K562 (cell line): ENCODE data around the gene PDZD2.

ENCODE experiments used
- E2F5 ChIP-seq: sonication (generic); formaldehyde crosslinking; IDR thresholded peaks from 2 replicates; pipeline ENCODE4 v1.8.0; 2022; ENCODE audit warnings: mild to moderate bottlenecking, missing genetic modification reagents
- EZH2 ChIP-seq: IDR thresholded peaks from 2 replicates; pipeline ENCODE4 v1.6.1; 2012; ENCODE audit warnings: low read depth, mild to moderate bottlenecking, inconsistent platforms, low read length, borderline replicate concordance
- FOXK2 ChIP-seq, 2 experiments: fragments of 450-650 bp; IDR thresholded peaks in 1 of 2; conservative IDR thresholded peaks in 1 of 2; 2 replicates each; pipeline ENCODE4 v1.6.1; 2016; ENCODE audit warnings: low read depth in 2 of 2, mild to moderate bottlenecking in 1 of 2
- MECOM ChIP-seq: fragments of 250-450 bp; sonication (Bioruptor Pico); IDR thresholded peaks from 2 replicates; pipeline ENCODE4 v1.8.0; 2022; ENCODE audit warnings: inconsistent platforms
- POLR2A ChIP-seq: fragments of 450-650 bp; conservative IDR thresholded peaks from 2 replicates; pipeline ENCODE4 v1.6.1; 2016
- SMC3 ChIP-seq: conservative IDR thresholded peaks from 2 replicates; pipeline ENCODE4 v1.6.1; 2011; ENCODE audit warnings: low read depth, low read length, improper control_type of control experiment; ENCODE audit not compliant: insufficient read depth
- YY1 ChIP-seq, 3 experiments: IDR thresholded peaks; 2 replicates each; pipeline ENCODE4 v1.6.1; 2011; ENCODE audit warnings: low read length in 2 of 3, mild to moderate bottlenecking in 2 of 3, moderate library complexity in 2 of 3, borderline replicate concordance in 1 of 3, control low read depth in 1 of 3, low read depth in 1 of 3; ENCODE audit not compliant: insufficient read depth in 3 of 3, insufficient replicate concordance in 2 of 3, control insufficient read depth in 1 of 3, insufficient read length in 1 of 3; ENCODE audit errors: extremely low read depth in 1 of 3
- ZC3H4 ChIP-seq: sonication (generic); formaldehyde crosslinking; IDR thresholded peaks from 2 replicates; pipeline ENCODE4 v1.9.0; 2021; ENCODE audit warnings: missing genetic modification reagents, borderline replicate concordance
- TF ChIP-seq, protein P1 (sequence below), 3 experiments: fragments of 200-800 bp in 1 of 3; fragments of 250-450 bp in 1 of 3; fragments of 450-650 bp in 1 of 3; sonication (Bioruptor Pico) in 1 of 3; sonication (Bioruptor generic) in 1 of 3; formaldehyde crosslinking in 1 of 3; IDR thresholded peaks; 2 replicates each; pipeline versions ENCODE4 v1.6.1 to v1.8.0; 2016 to 2022; ENCODE audit warnings: mild to moderate bottlenecking in 2 of 3, missing genetic modification characterization in 2 of 3, missing compliant biosample characterization in 1 of 3, moderate library complexity in 1 of 3
- TF ChIP-seq, protein P2 (sequence below): sonication (generic); formaldehyde crosslinking; IDR thresholded peaks from 2 replicates; pipeline ENCODE4 v1.5.0; 2020; ENCODE audit warnings: missing genetic modification reagents
- TF ChIP-seq, protein P3 (sequence below): sonication (generic); formaldehyde crosslinking; IDR thresholded peaks from 2 replicates; pipeline ENCODE4 v1.9.0; 2022; ENCODE audit warnings: mild to moderate bottlenecking, missing genetic modification reagents
- TF ChIP-seq, protein P4 (sequence below): IDR thresholded peaks from 2 replicates; pipeline ENCODE4 v1.6.1; 2014; ENCODE audit warnings: antibody characterized with exemption
- TF ChIP-seq, protein P5 (sequence below), 2 experiments: fragments of 450-650 bp; IDR thresholded peaks; 2 replicates each; pipeline ENCODE4 v1.6.1; 2018; ENCODE audit warnings: mild to moderate bottlenecking in 2 of 2, low read depth in 1 of 2; ENCODE audit not compliant: partially characterized antibody in 2 of 2

- TF ChIP-seq, protein P1, sequence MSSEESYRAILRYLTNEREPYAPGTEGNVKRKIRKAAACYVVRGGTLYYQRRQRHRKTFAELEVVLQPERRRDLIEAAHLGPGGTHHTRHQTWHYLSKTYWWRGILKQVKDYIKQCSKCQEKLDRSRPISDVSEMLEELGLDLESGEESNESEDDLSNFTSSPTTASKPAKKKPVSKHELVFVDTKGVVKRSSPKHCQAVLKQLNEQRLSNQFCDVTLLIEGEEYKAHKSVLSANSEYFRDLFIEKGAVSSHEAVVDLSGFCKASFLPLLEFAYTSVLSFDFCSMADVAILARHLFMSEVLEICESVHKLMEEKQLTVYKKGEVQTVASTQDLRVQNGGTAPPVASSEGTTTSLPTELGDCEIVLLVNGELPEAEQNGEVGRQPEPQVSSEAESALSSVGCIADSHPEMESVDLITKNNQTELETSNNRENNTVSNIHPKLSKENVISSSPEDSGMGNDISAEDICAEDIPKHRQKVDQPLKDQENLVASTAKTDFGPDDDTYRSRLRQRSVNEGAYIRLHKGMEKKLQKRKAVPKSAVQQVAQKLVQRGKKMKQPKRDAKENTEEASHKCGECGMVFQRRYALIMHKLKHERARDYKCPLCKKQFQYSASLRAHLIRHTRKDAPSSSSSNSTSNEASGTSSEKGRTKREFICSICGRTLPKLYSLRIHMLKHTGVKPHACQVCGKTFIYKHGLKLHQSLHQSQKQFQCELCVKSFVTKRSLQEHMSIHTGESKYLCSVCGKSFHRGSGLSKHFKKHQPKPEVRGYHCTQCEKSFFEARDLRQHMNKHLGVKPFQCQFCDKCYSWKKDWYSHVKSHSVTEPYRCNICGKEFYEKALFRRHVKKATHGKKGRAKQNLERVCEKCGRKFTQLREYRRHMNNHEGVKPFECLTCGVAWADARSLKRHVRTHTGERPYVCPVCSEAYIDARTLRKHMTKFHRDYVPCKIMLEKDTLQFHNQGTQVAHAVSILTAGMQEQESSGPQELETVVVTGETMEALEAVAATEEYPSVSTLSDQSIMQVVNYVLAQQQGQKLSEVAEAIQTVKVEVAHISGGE (CRISPR knock-in tag; IDR thresholded peaks at IDR 0.05): no peak
- TF ChIP-seq, protein P2, sequence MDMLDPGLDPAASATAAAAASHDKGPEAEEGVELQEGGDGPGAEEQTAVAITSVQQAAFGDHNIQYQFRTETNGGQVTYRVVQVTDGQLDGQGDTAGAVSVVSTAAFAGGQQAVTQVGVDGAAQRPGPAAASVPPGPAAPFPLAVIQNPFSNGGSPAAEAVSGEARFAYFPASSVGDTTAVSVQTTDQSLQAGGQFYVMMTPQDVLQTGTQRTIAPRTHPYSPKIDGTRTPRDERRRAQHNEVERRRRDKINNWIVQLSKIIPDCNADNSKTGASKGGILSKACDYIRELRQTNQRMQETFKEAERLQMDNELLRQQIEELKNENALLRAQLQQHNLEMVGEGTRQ (CRISPR knock-in tag): no peak
- TF ChIP-seq POLR2A (no peak), EZH2 (no peak), YY1 (IDR thresholded peaks at IDR 0.05; ENCODE audit: borderline replicate concordance in 1 of 3, control insufficient read depth in 1 of 3, extremely low read depth in 1 of 3, insufficient read depth in 3 of 3, insufficient read length in 1 of 3, insufficient replicate concordance in 2 of 3, low read depth in 1 of 3, low read length in 2 of 3) (no peak), SMC3 (no peak), E2F5 (CRISPR knock-in tag) (no peak), MECOM (CRISPR knock-in tag) (no peak), ZC3H4 (CRISPR knock-in tag) (no peak), FOXK2 (conservative IDR thresholded peaks at IDR 0.05 in 1 of 2, IDR thresholded peaks at IDR 0.05 in 1 of 2; ENCODE audit: low read depth in 2 of 2) (no peak)
- TF ChIP-seq, protein P3, sequence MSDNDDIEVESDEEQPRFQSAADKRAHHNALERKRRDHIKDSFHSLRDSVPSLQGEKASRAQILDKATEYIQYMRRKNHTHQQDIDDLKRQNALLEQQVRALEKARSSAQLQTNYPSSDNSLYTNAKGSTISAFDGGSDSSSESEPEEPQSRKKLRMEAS: no peak
- TF ChIP-seq, protein P4, sequence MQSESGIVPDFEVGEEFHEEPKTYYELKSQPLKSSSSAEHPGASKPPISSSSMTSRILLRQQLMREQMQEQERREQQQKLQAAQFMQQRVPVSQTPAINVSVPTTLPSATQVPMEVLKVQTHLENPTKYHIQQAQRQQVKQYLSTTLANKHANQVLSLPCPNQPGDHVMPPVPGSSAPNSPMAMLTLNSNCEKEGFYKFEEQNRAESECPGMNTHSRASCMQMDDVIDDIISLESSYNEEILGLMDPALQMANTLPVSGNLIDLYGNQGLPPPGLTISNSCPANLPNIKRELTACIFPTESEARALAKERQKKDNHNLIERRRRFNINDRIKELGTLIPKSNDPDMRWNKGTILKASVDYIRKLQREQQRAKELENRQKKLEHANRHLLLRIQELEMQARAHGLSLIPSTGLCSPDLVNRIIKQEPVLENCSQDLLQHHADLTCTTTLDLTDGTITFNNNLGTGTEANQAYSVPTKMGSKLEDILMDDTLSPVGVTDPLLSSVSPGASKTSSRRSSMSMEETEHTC: no peak
- TF ChIP-seq, protein P5, sequence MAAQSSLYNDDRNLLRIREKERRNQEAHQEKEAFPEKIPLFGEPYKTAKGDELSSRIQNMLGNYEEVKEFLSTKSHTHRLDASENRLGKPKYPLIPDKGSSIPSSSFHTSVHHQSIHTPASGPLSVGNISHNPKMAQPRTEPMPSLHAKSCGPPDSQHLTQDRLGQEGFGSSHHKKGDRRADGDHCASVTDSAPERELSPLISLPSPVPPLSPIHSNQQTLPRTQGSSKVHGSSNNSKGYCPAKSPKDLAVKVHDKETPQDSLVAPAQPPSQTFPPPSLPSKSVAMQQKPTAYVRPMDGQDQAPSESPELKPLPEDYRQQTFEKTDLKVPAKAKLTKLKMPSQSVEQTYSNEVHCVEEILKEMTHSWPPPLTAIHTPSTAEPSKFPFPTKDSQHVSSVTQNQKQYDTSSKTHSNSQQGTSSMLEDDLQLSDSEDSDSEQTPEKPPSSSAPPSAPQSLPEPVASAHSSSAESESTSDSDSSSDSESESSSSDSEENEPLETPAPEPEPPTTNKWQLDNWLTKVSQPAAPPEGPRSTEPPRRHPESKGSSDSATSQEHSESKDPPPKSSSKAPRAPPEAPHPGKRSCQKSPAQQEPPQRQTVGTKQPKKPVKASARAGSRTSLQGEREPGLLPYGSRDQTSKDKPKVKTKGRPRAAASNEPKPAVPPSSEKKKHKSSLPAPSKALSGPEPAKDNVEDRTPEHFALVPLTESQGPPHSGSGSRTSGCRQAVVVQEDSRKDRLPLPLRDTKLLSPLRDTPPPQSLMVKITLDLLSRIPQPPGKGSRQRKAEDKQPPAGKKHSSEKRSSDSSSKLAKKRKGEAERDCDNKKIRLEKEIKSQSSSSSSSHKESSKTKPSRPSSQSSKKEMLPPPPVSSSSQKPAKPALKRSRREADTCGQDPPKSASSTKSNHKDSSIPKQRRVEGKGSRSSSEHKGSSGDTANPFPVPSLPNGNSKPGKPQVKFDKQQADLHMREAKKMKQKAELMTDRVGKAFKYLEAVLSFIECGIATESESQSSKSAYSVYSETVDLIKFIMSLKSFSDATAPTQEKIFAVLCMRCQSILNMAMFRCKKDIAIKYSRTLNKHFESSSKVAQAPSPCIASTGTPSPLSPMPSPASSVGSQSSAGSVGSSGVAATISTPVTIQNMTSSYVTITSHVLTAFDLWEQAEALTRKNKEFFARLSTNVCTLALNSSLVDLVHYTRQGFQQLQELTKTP (IDR thresholded peaks at IDR 0.05; ENCODE audit: low read depth in 1 of 2, partially characterized antibody in 2 of 2): no peak
These were observed 24.6 kb downstream of the PDZD2 start for GRCh38 chr5:31663519-31663918.
